Hematopoietic multipotent progenitor cell treated with erythropoietin and hydrocortisone succinate and interleukin-3 and kit ligand, for 4 days (in vitro differentiated cells): ENCODE measurements around the gene SGMS2.
"Not testable (repeated sequence)": the region's sequence is repeated elsewhere in the genome, so short reads cannot be mapped to it uniquely, and the experiment has no call there.

Experiments used
- DNase-seq: peaks from one replicate; pipeline ENCODE4 v3.0.0-alpha.2; 2015

Gene SGMS2

DNA sequence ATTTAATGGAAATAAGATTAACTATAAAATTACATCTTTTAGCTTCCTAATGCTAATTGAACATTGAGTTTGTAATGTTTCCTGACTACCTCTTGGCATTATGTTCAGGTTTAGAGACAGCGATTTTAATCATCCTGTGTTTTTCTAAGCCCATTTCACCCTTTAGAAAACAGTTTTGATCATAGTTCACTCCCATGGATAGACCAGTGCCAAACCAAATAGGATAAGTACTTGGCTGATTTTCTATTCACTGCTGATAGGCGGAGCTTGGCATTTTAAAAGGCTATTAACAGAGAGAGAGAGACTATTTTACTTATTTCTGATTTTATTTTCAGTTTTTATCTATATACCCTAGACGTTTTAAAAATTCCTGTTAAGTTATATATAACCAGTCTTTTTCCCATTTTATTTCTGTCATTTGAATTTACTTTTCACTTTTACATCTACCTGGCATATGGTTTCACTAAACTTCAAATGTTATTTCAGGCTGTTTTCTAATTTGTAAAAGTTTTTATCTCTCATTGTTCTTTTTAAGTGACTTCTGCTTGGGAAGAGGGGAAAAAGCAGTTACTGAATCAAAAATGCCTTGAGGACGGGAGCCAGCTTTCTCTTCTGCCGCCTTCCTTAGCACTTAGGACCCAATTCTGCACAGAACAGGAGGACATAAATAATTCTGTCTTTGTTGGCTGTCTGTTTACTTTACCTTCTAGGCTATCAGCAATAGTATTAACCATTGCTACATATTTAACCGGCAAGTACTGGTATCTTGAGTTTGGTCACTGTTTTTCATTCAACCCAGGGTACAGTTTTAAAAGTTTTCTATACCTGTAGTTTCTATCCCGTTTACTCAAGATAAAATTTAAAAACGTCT is 46.4 kb downstream of the SGMS2 start:
- DNase-seq, result no peak

DNA sequence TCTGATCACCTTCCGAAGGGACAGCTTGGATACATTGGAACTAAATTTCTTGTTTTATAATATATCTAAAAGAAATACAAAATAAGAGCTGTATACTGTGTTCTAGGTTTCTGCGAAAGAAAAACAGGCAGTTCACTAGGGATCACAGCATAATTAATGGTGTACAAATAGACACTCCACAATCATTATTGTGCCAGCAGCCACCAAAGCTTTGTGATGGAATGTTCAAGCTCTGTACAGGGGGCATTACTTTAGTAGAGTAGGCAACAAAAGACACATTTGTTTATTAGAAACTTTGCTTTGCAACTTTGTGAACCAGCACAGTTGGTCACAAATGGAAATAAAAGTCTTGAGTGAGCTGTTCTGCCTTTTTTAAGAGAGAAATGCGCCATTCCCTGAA is 49.3 kb downstream of the SGMS2 start:
- no peak for DNase-seq

DNA sequence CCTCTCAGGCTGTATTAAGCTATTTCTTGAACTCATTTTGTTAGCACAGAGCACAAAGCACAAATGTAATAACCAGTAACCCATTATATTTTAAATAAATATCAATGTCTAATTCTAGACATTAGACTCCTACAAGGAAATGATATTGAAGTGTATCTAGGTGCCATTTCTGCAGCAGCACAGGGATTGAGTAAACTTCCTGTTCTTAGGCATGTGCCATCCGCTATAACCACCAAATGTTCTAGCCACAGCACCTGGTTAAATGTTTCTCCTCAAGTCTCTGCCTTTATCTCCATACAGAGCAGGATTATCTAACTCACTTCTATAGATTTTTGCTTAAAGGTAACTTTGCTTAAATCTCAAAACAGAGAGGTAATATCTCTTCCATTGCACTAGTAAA is 51.4 kb downstream of the SGMS2 start:
- DNase-seq, result peak; percentile 47

DNA sequence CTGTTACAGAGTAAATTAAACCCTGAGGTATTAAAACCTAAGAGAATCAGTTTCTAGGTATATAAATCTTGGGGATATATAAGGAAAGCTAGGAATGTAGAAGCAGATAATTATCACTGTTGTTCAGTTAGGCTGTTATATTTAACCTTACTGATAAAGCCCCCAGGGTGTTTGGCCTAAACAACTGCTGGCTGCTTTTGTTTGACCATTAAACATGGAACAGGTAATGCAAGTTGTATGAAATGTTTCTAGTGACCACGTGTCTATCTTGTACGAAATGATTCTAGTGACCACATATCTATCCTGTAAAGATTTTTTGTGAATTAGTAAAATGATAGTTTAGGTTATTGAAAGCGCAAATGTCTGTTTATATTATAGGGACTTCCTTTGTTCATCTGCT is 52.6 kb downstream of the SGMS2 start:
- DNase-seq, result no peak

DNA sequence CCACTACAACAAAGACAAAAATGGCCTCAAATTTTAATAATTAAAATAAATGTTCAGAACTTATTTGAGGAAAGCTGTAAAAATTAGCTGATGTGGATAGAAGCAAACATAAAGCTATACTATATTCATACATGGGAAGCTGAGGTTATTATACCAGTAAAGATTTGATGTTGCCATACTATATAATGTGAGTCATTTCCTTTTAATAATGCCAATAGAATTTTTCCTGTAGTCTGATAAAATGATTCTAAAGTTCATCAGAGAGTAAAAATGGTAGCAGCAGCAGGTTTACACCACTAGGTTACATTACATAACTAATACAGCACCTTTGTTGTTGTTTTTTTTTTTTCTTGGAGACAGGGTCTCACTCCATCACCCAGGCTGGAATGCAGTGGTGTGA is 61.1 kb downstream of the SGMS2 start:
- no peak for DNase-seq

DNA sequence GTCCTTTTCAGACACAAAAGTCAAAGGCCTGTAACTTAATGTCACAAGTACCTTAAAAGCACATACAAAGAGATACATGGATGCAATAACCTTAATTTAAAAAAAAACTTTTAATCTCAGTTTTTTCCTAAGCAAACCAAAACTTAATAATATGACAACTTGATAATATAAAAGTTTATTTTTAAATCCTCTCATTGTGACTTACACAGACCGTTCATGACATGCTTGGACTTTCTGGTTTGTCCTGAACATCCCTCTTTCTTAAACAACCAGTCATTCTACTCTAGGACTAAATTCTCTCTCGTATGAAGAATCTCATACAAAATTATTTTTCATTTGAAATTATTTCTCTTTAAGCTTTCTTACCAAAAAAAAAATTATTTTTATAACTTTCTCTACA is 63.5 kb downstream of the SGMS2 start:
- peak; percentile 14 for DNase-seq

DNA sequence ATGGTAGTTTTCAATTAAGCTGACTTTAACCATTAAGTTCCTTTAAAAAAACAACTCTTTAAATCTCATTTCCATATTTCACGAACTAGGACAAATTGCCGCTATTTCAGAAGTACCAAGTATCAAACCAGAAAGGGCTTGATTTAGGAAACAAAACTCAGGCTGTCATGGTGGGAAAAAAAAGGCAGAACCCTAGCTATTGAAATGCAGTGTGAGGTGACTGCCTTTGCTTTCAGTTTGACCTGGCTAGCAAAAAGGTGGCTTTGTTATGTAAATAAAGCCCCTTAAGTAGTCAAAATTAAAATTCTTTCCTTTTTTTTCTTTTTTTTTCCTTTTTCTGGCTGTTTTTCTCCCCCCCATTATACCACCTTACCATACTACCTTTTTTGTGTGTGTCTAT is 66.0 kb downstream of the SGMS2 start:
- no peak for DNase-seq

DNA sequence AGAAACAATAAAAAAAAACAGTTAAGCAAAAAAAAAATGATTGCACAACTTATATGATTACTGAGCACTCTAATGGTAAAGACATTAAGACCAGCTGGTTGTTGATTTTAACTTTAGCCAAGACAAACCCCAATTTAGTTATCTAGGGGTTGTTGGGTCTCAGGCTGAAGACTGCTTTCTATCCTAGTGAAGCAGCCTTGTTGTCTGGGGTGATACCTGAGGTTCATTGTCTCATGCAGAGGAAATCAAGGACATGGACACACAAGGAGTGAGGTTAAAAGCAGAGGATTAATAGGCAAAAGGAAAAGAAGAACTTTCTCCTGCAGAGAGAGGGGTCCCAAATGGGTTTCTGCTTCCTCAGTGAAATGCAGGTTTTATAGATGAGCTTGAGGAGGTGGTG is 66.6 kb downstream of the SGMS2 start:
- no peak for DNase-seq

DNA sequence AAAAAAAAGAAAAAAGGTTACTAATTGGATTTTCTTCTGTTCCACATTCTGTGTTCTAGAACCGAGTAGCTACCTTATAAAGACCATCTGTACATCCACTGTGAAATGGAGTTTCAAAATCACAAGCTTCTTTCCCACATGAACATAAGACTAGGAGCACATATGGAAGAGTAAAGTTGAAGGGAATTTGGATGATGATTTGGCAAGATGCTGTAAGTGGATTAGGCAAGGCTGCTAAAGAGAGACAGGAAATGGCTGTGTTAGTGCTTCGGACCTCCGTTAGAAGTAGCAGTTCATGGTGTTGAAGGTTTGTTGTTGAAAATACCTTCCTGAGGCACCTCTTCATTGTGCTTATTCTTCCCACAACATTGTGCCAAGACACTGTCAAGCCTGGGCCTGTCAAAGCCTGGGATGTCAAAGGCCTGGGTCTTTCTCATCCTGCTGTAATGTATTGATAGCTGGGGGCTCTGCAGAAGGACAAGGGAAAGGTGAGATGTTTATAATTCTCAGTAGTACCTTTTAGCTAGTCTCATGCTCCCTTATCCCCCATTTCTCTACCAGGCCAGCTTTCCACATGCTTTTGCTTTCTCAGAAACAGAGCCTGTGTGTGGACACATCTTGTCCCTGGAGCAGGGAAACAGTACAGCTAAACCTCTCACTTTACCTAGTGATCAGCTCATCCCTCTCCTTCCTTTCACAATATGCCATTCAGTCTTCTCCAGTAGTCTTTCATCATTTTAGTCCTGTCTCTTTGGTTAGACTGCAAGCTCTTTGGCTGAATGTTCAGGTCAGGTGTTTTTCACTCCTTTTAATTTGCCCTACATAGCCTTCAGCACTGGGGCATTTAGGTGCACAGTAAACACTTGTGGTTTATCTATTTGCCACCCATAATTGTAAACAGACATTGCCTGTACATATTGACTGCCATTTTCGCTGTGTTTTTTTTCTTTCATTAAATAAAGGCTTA is 68.7 kb downstream of the SGMS2 start:
- no peak for DNase-seq

DNA sequence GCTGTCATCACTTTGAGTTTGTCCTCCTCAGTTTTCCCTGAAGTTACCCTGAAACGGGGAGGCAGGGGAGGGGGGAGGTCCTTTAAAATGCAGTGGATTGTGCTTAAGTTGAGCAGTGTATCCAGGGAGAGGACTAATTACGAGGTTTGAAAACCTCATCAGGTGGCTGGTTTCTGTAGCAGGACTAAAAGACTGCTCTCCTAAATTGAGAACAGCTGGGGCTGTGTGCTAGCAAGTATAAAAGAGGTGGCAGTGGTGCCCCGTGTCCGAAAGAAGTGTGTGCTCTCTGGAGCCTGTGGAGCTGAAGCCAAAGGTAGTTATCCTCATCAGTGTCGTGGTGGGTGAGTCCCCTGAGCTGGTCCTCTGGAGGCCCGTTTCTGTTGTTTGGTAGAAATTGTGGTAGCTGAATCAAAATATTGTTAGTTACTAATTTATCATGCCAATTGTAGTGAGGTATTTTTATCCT is 69.4 kb downstream of the SGMS2 start:
- DNase-seq, result no peak

DNA sequence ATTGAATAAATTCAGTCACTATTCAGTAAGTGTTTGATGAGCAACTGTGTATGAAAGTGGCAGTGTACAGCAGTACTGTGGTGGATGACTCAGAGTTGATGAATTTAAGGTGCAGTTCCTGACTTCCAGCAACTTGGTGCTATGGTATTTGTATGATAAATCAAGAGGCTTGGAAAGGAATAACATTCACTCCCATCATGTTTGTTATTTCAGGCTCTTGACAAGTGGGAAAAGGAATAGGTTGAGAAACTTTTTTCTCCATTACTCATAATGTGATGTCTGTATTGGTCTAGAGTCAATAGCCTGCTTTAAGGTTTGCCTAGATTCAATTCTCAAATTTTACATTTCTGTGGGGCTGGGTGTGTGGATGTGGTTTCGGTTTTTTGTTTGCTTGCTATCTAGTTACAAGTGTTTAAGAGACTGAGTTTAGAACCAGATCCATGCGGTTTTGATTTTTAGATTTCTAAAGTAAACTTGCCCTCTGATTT is 71.5 kb downstream of the SGMS2 start:
- no peak for DNase-seq

DNA sequence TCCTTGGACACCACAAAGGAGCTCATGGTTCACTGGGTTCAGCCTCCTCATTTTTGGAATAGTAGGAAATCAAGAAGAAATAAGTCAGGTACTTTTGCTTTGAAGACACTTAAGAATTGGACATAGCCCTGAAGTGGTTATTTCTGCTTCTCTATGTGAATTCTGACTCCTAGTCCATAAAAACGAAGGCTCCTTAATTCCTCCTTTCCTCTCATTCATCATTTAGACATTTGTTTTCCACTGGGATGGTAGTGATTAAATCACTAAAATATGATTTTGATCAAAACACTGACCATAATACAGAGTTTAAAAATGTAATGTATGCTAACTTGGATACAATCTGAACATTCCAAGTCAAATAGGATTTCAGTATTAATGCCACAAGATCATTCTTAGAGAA is 71.9 kb downstream of the SGMS2 start:
- DNase-seq, result no peak

DNA sequence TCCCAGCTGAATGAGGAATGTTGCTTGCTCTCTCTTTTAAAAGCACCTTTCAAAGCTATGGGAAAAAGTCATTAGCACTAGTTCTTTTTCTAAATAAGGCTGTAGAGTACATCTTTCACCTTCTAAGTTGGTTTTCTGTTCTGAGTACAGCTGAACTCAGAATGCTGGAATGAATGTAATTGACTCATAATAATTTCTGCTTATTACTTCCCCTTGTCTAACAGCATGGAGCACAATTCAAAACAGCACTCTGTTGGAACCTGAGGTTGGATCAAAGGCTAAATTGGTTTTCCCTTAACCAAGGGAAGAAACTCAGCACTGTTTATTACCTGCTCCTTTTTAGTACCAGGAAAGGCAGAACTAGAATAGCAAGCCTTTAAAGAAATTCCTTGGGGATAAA is 73.1 kb downstream of the SGMS2 start:
- no peak for DNase-seq

DNA sequence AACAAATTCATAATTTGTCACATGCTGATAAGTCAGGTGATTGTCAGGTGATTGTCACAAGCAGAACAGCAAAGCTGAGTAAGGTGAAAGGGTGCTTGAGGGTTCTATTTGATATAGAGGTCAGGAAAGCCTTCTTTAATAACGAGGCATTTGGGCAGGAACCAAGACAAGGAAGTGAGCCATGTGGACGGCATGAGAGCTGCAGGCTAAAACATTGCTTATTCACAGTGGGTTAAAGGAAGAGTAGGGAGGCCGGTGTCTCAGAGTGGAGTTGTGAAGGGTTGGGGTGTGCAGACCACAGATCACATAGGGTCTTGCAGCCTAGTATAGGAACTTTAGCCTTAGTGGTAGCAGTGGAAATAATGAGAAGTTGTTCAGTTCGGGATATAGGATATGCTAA is 75.3 kb downstream of the SGMS2 start:
- DNase-seq, result no peak

DNA sequence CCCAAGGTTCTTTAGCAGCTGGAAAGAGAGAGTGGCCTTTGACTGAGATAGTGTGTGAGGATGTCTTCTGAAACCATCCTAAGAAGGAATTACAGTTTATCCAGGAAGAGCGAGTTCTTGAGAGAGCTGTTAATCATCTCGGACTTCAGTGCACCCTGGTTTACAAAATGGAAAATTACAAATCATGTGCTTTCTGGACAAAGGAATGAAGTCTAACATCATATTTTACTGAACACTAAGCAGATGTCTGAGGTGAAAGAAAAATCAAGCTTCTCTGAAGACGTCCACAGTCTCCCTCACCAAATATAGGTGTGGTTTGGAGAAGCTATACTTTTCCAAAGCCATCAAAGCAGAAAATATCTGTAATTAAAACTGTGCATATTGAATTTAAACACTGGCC is 75.8 kb downstream of the SGMS2 start:
- no peak for DNase-seq

DNA sequence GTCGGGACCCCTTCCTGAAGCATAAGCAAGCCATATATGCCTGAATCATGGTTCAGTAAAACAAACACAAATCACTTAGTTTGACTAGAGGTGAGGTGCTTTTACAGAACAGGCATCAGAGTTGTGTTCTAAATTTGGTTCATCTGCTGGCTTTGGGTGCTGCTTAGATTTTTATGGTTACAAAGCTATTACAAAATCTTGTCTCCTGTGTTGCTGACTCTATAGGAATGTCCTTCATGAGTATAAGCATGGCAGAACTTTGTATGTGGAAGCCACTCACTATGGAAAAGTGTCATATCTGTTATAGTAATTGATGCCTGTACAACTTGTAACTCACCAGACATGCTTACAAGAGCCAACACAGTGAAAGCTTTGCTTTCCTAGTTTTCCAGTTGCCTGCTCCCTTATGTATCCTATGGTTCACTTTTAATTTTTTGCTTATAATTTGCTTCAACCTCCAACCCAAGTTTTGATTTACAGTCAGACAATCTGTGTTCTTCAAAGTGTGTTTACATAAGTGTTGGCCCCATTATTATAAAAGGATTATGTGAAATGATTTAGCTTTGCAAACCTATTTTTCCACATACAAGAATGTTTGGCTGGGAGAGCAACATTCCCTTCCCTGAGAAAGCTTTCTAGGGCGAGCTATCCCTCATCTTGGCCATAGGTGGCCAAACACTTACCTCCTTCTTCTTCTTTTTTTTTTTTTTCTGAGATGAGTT is 76.6 kb downstream of the SGMS2 start:
- DNase-seq, result no peak

DNA sequence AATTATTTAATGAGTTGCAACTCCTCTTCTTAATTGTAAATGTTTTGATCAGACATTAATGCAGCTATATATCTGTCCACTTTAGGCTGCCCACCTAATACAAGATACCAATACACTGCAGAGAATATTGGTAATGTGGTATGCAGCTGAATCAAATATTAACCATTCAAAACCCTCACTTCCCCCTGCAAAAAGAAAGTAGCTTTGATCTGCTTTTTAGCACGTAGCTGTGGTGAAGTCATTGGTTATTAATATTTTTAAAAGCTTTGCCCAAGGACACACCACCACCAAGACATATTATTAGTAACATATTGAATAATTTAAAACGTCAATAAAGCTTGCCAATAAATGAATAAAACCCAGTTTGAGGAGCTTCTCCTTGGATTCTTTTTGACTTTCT is 78.0 kb downstream of the SGMS2 start:
- no peak for DNase-seq

DNA sequence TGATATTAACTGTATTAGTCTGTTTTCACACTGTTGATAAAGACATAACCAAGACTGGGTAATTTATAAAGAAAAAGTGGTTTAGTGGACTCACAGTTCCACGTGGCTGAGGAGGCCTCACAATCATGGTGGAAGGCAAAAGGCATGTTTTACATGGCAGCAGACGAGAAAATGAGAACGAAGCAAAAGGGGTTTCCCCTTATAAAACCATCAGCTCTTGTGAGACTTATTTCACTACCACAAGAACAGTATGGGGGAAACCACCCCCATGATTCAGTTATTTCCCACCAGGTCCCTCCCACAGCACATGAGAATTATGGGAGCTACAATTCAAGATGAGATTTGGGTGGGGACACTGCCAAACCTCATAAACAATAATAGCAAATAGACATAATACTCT is 80.3 kb downstream of the SGMS2 start:
- not testable (repeated sequence) for DNase-seq

DNA sequence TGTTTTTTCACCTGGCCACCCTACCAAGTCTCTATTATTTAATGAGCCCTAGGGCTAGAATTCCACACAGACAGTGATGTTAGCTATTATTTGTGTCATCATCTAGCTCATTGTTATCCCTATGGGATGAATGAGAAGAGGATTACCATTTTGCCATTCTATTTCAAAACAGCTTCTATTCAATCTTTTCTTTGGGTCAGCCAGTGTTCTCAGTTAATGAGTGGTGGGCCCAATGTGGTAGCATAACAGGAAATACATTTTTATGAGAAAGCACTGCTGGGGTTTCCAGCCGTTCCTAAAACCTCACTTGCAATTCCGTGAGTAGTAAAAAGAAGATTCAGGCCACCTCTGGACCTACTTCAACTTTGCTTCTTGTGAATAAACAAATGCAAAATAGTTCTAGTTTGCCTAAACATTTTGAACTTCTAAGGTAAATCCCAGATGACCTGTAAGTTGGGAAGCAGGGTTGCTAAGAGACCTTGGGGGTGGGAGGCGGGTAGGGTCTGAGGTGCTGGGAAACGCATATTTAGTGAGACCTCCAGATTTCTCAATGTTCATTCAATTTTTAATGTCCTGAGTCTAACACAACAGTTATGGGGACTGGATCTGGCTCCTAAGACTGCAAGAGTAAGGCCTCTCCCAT is 81.8 kb downstream of the SGMS2 start:
- no peak for DNase-seq

DNA sequence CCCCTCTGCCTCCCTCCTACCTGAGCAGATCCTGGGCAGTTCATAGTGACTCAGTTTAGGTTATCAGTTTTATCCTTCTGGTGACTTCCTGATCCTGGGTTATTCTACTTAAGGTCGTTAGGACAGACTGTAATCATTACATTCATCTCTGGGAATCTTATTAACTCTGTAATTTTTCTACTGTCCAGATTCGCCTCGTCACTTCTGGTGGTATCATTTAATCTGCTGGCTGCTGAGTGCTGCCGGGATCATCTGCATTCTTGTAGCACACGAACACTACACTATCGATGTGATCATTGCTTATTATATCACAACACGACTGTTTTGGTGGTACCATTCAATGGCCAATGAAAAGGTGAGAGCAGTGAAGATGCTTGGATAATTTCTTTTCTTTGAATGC is 83.6 kb downstream of the SGMS2 start:
- DNase-seq, result no peak

DNA sequence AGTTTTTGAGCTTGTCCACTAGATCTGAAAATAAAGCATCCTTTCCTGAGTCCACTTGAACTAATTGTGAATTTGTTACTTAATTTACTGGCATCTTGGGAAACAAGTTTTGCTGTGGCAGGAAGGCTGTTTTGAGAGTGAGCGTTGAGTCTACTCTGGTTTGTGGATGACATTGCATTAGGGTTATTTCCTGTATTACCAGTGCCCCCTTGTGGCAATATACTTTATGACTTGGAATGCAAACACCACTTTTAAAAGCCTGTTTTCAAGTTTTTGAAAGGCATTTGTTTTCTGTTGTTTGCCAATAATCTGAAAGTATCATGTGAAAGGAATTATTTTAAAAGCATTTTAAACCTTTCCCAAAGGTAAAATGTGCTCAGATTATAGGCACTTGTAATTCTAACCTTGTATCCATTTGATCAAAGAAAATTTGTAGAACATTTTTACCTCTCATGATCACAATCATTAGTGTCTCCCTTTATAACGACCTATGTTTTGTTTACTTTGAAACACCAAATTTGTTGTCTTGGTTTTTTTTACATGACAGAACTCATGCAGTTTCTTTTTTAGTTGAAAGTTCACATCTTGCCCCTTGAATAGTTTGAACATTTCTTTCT is 88.7 kb downstream of the SGMS2 start:
- peak; percentile 87 for DNase-seq

DNA sequence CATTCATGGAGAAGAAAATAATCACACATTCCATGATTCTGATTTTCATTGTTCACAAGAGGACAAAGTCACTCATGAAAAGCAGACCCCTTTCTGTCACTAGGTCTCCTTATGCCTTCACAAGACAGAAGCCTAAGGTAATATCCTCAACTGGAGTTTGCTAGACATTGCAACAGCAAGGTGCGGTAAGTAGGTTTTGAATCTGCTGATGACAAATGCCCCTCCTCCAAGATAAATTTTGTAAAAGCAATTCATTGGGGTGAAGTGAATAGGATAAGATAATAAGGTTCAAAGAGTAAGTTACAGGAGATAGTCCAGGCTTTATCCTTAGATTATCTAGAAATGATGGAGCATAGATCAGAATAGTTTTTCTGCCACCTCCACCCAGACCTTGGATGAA is 90.5 kb downstream of the SGMS2 start:
- no peak for DNase-seq
